Measurements from ENCODE around the gene PRR7. TPM values are rescaled to one million over a fixed set of nuclear protein-coding genes. Genes with fewer than 3 reads are reported as not detected.

Gene PRR7
- total RNA-seq, 1 experiment from 2014 or later, result 4.7 TPM

GRCh38 chr5:177447611-177448243 is 1.1 kb downstream of the PRR7 start:
- CTCF ChIA-PET, result interaction anchor here (0.5 to 6.4 kb wide), 5 partner anchors 44 to 77 kb away, joined by 3 to 78 read pairs (median 6); no protein-coding TSS in a partner anchor
- Mint-ChIP-seq H3K36me3 (ENCODE audit: insufficient read depth, unreplicated experiment) (peaks cover 55% of the 10 kb centered on the region), H3K9me3 (ENCODE audit: unreplicated experiment) (no peaks in the 10 kb centered on the region), H3K4me3 (ENCODE audit: unreplicated experiment) (peak overlapping the region; percentile 70), H3K27me3 (ENCODE audit: insufficient read depth, unreplicated experiment) (peaks cover 6% of the 10 kb centered on the region), H3K4me1 (ENCODE audit: low read depth, unreplicated experiment) (peaks cover 8% of the 10 kb centered on the region), H3K27ac (ENCODE audit: unreplicated experiment) (peak overlapping the region; percentile 2)
- intact Hi-C loops (cut with micrococcal nuclease; ENCODE audit: unreplicated experiment), result loop anchor here (2.0 kb wide), 2 partner anchors 21 to 43 kb away; partner anchors contain the start of gene GRK6
- Histone ChIP-seq H3K4me3 (ENCODE audit: low read depth, low read length) (peak overlapping the region; percentile 78), H3K36me3 (ENCODE audit: control insufficient read depth, insufficient read depth, low read length) (no peaks in the 10 kb centered on the region; the same call in 1 of the 2 replicates), H3K4me1 (peaks cover 6% of the 10 kb centered on the region; the same call in 1 of the 2 replicates), H3K9me3 (no peaks in the 10 kb centered on the region), H3K27me3 (replicated peaks; ENCODE audit: control insufficient read depth, insufficient read depth, low read length) (no peaks in the 10 kb centered on the region)
- no TSS peak for BruUV-seq (replicated peaks)
- TF ChIP-seq CTCF (IDR thresholded peaks at IDR 0.05; ENCODE audit: insufficient read depth in 1 of 2, low read depth in 1 of 2, low read length in 1 of 2, severe bottlenecking in 1 of 2, unreplicated experiment in 1 of 2), result no peak
- POLR2A ChIA-PET, result interaction anchor here (0.6 to 2.4 kb wide), 2 partner anchors 21 to 45 kb away, joined by 3 to 13 read pairs; partner anchors contain the start of gene GRK6
- DNase-seq, result no peak

DNA sequence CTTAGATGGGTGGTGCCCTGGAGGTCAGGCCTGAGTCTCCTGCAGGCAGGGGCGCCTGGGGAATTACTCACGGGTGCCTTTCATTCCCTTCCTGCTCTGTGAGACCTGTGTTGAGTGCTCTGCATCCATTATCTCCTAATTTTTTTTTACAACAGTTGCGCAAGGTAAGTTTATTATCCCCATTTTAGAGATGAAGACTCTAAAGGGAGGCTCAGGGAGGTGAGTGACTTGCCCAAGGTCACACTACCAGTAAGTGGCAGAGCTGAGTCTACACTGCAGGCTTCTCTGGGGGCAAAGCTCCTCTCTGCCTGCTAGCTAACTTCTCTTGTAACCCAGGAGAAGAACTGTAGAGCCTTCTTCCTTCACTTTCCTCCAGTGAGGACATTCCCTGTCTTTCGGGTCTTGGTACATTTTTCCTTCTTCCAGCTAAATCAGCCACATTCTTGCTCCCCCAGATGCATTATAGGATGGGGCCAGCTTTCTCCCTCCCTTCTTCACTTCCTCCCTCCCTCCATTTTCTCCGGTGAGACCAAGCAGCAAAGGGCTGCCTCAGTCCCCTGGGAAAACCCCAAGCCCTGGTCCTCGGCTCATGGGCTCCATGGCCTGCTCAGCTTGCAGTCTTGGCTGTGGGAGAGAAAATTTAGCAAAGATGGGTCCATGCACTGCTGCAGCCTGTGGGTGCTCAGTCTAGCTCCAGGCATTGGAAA is 1.8 kb downstream of the PRR7 start:
- Mint-ChIP-seq H3K27me3 (ENCODE audit: insufficient read depth, unreplicated experiment) (peaks cover 6% of the 10 kb centered on the region), H3K27ac (ENCODE audit: unreplicated experiment) (peak overlapping the region; percentile 2), H3K4me1 (ENCODE audit: low read depth, unreplicated experiment) (peaks cover 8% of the 10 kb centered on the region), H3K9me3 (ENCODE audit: unreplicated experiment) (no peaks in the 10 kb centered on the region), H3K36me3 (ENCODE audit: insufficient read depth, unreplicated experiment) (peaks cover 53% of the 10 kb centered on the region), H3K4me3 (ENCODE audit: unreplicated experiment) (peak overlapping the region; percentile 70)
- no peaks in the 10 kb centered on the region; the same call in none of the 2 replicates for H3K36me3 ChIP-seq (ENCODE audit: control insufficient read depth, insufficient read depth, low read length)
- ChIA-PET POLR2A (interaction anchor here (1.5 to 2.4 kb wide), 2 partner anchors 22 to 46 kb away, joined by 4 to 13 read pairs; partner anchors contain the start of gene GRK6), CTCF (interaction anchor here (0.5 to 6.4 kb wide), 5 partner anchors 45 to 78 kb away, joined by 3 to 78 read pairs (median 5); no protein-coding TSS in a partner anchor)
- no peak overlapping the region for H3K4me3 ChIP-seq (ENCODE audit: low read depth, low read length)
- BruUV-seq (replicated peaks), result no TSS peak
- H3K4me1 ChIP-seq, result peaks cover 6% of the 10 kb centered on the region; the same call in 1 of the 2 replicates
- no peaks in the 10 kb centered on the region for H3K9me3 ChIP-seq
- DNase-seq, result no peak
- TF ChIP-seq CTCF (IDR thresholded peaks at IDR 0.05; ENCODE audit: insufficient read depth in 1 of 2, low read depth in 1 of 2, low read length in 1 of 2, severe bottlenecking in 1 of 2, unreplicated experiment in 1 of 2), result no peak
- intact Hi-C loops (cut with micrococcal nuclease; ENCODE audit: unreplicated experiment), result no loop called here
- H3K27me3 ChIP-seq (replicated peaks; ENCODE audit: control insufficient read depth, insufficient read depth, low read length), result no peaks in the 10 kb centered on the region
